Fibroblast of skin of left quadriceps (primary cell): ENCODE measurements around the gene GALNS.

Source experiments
- DNase-seq, 2 experiments: peaks; one replicate each; pipeline ENCODE4 v3.0.0-alpha.2; 2013; ENCODE audit warnings: low read depth in 2 of 2

Gene GALNS

DNA sequence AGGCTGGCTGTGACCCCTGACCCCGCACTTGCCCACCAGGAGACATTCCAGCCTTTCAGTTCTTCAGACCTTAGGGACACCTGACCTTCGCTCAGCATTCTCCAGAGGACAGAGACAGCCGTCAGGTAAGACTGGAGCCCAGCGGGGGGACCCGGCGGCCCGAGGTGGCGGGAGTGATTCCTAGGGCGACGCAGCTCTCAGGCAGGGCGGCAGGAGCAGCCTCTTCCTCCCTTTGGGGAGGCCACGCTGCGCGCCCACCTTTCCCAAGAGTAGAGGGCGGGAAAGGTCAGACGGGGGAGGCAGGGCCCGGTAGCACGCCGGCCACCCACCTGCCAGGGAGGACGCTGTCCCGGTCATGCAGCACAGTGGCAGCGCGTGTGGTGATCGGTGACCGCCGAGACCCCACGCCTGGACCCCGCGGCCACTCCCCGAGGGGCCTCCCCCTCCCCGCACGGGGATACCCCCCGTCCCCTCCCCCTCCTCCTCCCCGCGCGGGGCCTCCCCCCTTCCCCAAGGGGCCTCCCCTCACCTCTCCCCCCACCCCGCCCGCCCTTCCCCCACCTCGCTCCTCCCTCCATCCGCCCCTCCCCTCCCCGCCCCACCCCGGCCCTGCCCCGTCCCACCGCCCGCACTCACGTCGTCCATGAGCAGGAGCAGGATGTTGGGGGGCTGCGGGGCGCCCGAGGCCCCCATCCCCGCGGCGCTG, 472 bp downstream of the GALNS start:
- DNase-seq: no peak

DNA sequence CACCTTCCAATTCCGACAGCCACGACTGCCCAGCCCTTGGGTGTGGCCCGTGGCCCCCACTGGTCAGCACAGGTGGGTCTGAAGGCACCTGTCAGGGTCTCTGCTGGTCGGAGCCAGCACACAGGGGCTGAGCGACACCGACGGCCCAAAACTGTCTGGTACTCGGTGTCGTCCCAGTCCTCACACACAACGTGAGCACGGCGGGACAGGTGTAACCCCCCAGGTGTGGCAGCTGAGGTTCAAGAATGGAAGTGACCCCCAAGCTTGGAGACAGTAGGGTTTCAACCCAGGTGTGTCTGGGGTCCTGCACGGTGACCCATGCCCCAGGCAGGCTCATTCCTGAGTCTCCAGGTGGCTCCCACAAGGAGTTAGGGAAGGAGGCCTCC, 1.0 kb downstream of the GALNS start:
- DNase-seq: no peak

- no peak for DNase-seq
Measured at GRCh38 chr16:88855176-88855575, 1.6 kb downstream of the GALNS start.

GRCh38 chr16:88854306-88855111, 2.2 kb downstream of the GALNS start:
- no peak for DNase-seq

- no peak for DNase-seq
Measured at GRCh38 chr16:88853325-88853941, 3.3 kb downstream of the GALNS start.

- no peak for DNase-seq
Measured at GRCh38 chr16:88851616-88852015, 5.1 kb downstream of the GALNS start.

GRCh38 chr16:88850531-88851199, 6.1 kb downstream of the GALNS start:
- DNase-seq: no peak

GRCh38 chr16:88848557-88848956, 8.2 kb downstream of the GALNS start:
- DNase-seq: no peak

DNA sequence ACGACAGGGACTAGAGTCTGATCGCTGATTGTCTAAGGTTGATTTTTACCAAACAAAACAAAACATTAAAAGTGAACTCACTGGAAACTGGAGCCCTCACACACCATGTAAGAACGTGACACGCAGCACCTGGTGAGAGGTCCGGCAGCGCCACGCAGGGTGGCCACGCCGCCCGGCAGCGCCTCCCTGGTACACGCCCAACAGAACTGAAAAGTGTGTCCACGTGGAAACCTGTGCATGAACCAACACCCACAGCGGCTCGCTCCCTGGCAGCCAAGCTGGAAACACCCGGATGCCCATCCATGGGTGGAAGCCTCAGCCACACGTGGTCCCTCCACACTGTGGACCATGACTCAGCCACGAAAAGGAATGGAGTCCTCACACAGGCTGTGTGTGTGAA, 9.1 kb downstream of the GALNS start:
- DNase-seq: no peak

GRCh38 chr16:88846088-88846487, 10.7 kb downstream of the GALNS start:
- DNase-seq: no peak

DNA sequence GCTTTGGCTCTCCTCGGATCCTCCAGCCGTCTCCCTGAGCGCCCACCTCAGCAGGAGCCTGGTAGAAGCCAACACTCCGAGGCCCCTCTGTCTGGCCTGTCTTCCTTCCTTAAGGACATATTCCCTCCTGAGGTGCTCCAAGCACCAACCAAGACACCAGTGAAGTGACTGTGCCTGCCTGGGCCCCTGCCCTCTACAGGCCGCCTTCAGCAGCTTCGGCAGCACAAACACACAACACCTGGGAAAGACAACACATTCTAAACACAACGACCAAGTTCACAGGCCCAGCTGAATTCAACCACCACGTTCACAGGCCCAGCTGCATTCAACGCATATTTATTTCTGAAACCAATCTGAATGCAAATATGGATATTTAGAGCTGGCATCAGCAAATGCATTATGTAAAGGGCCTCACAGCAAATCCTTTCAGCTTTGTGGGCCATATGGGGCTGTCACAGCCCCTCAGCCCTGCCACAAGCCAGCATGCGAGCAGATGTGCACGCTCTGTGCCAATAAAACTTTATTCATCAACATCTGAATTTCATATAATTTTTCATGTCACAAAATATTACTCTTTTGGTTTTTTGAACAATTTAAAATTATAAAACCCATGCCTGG, 12.2 kb downstream of the GALNS start:
- DNase-seq: no peak

- no peak for DNase-seq
Measured at GRCh38 chr16:88843256-88843655, 13.5 kb downstream of the GALNS start.

GRCh38 chr16:88842806-88843205, 13.9 kb downstream of the GALNS start:
- no peak for DNase-seq

GRCh38 chr16:88842308-88842756, 14.4 kb downstream of the GALNS start:
- DNase-seq: no peak

- no peak for DNase-seq
Measured at GRCh38 chr16:88841521-88842307, 15.0 kb downstream of the GALNS start.

- DNase-seq: no peak
Measured at GRCh38 chr16:88840600-88841215, 16.0 kb downstream of the GALNS start.

GRCh38 chr16:88839745-88840599, 16.8 kb downstream of the GALNS start:
- DNase-seq: no peak

DNA sequence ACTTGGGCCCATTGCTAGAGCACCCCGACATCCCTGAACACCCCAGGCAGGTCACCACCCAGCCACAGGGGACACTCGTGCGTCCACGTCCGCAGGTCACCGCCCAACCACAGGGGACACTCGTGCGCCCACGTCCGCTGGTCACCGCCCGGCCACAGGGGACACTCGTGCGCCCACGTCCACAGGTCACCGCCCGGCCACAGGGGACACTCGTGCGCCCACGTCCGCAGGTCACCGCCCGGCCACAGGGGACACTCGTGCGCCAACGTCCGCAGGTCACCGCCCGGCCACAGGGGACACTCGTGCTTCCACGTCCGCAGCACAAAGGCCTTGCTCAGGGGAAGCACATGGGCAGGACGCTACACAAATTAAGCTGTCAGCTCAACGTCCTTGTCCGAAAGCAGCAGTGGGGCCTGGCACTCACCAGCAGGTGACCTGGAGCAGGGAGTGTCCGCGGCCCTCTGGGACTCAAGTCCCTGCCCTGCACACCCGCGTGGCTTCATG, 17.7 kb downstream of the GALNS start:
- no peak for DNase-seq

DNA sequence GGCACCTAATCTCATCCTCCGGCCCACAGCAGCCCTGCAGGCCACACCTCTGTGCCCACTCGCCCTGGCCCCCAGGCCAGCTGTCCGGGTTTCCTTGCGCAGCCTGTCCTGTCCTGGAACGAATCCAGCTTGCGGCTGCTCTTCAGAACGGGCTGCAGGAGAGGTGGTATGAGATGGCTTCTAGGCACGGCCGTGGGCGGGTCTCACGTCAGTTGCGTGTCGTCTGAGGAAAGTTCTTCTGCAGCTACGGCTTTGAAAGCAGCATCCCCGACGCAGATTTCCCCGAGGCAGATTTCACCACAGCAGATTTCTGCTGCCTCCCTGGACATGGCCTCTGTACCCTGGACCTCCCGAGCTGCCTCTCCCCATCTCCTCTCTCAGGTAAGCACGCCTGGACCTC, 18.2 kb downstream of the GALNS start:
- no peak for DNase-seq
